CD4-positive, alpha-beta T cell (primary cell): Measurements from ENCODE around the gene PRPF19. TPM values are rescaled to one million over a fixed set of nuclear protein-coding genes. Genes with fewer than 3 reads are reported as not detected.
A peak's percentile ranks its signal among the peaks of the same experiment; 100 is the strongest.

Source experiments
- ATAC-seq: fragments of 200-7000 bp; cut with Tn5 transposase; one replicate; pipeline ENCODE4 v1.10.0; 2022; ENCODE audit warnings: mild to moderate bottlenecking; ENCODE audit not compliant: poor library complexity
- CTCF ChIA-PET: fragments of 350-600 bp; sonication (Branson Sonifier 250); formaldehyde crosslinking; loops from one replicate; lab custom pipeline; 2021; ENCODE audit warnings: antibody characterized with exemption, inconsistent platforms; lab: Charles Lee
- POLR2A ChIA-PET: fragments of 350-600 bp; sonication (Branson Sonifier 250); formaldehyde crosslinking; loops from one replicate; lab custom pipeline; 2021; ENCODE audit warnings: antibody characterized with exemption, inconsistent platforms; lab: Charles Lee
- DNase-seq, 14 experiments: peaks; one replicate each; pipeline ENCODE4 v3.0.0-alpha.2; 2013 to 2020; ENCODE audit warnings: mixed read lengths in 2 of 14
- H3K27ac ChIP-seq, 2 donors: one replicate each; pipeline versions ENCODE4 v1.5.1 to v1.7.0; 2013; ENCODE audit warnings: low read length in 2 of 2, low read depth in 1 of 2, mild to moderate bottlenecking in 1 of 2
- H3K27me3 ChIP-seq, 2 experiments: 1 replicate in 1 of 2; 2 replicates in 1 of 2; pipeline versions ENCODE4 v1.6.1 to v1.7.0; 2013; ENCODE audit warnings: low read length in 2 of 2, control low read depth in 1 of 2, mild to moderate bottlenecking in 1 of 2, moderate library complexity in 1 of 2; ENCODE audit not compliant: insufficient read depth in 2 of 2, control insufficient read depth in 1 of 2
- H3K36me3 ChIP-seq: one replicate; pipeline ENCODE4 v1.6.1; 2013; ENCODE audit warnings: low read length, control low read depth; ENCODE audit not compliant: insufficient read depth
- H3K4me1 ChIP-seq: one replicate; pipeline ENCODE4 v1.6.1; 2013; ENCODE audit warnings: low read length, control low read depth; ENCODE audit not compliant: insufficient read depth
- H3K4me3 ChIP-seq: one replicate; pipeline ENCODE4 v1.5.1; 2013; ENCODE audit warnings: mild to moderate bottlenecking, low read length, moderate library complexity
- H3K9me3 ChIP-seq, 2 experiments: 1 replicate in 1 of 2; 2 replicates in 1 of 2; pipeline versions ENCODE4 v1.6.1 to v1.7.0; 2013; ENCODE audit warnings: low read length in 2 of 2, mild to moderate bottlenecking in 2 of 2, control low read depth in 1 of 2, moderate library complexity in 1 of 2; ENCODE audit not compliant: control insufficient read depth in 1 of 2, insufficient read depth in 1 of 2
- H3K27ac Mint-ChIP-seq: one replicate; pipeline ENCODE4 v1.8.0; 2020; ENCODE audit warnings: mixed read lengths
- H3K27me3 Mint-ChIP-seq: one replicate; pipeline ENCODE4 v1.8.0; 2021; ENCODE audit warnings: mixed read lengths
- H3K36me3 Mint-ChIP-seq: one replicate; pipeline ENCODE4 v1.8.0; 2021; ENCODE audit warnings: low read depth, mixed read lengths
- H3K4me1 Mint-ChIP-seq: one replicate; pipeline ENCODE4 v1.8.0; 2021; ENCODE audit warnings: low read depth, mixed read lengths
- H3K4me3 Mint-ChIP-seq: one replicate; pipeline ENCODE4 v1.8.0; 2020; ENCODE audit warnings: mild to moderate bottlenecking, mixed read lengths
- H3K9me3 Mint-ChIP-seq: one replicate; pipeline ENCODE4 v1.8.0; 2020; ENCODE audit warnings: mixed read lengths
- CTCF ChIP-seq: fragments of 200-600 bp; IDR thresholded peaks from one replicate; pipeline ENCODE4 v1.8.0; 2022; ENCODE audit warnings: antibody characterized with exemption, mild to moderate bottlenecking
- intact Hi-C, 2 experiments: fragments of 100-400 bp; cut with DNase I in 1 of 2; cut with micrococcal nuclease in 1 of 2; formaldehyde crosslinking; loops; one replicate each; pipeline versions ENCODE4 v1.15.1 to v1.9.0; 2023 to 2025; cut with DNase I, micrococcal nuclease
- total RNA-seq, 174 experiments: library from RNA in 2 of 174; stranded (reverse) in 2 of 174; gene quantifications; one replicate each; pipeline ENCODE4 v1.2.3 and lab custom pipeline; 2021 to 2026

PRPF19 gene
- total RNA-seq, 2 experiments from 2014 or later = 63.2 to 67.3 TPM

GRCh38 chr11:60908803-60909202 lies 2.4 kb upstream of the PRPF19 start:
- no peaks in the 10 kb centered on the region for H3K27me3 ChIP-seq
- no peak overlapping the region for H3K27ac ChIP-seq
- Mint-ChIP-seq H3K36me3 (peaks cover 26% of the 10 kb centered on the region), H3K9me3 (no peaks in the 10 kb centered on the region), H3K4me1 (peaks cover 64% of the 10 kb centered on the region), H3K27ac (peak overlapping the region; percentile 4), H3K4me3 (no peak overlapping the region), H3K27me3 (no peaks in the 10 kb centered on the region)
- no peak overlapping the region for H3K4me3 ChIP-seq
- intact Hi-C loops = loop anchor here (5.0 to 10.0 kb wide), 5 partner anchors 67 to 1206 kb away; partner anchors contain the start of genes CCDC86 (in 1 of the 2), CYB561A3 (in 1 of the 2), FTH1 (in 1 of the 2) and SYT7 (in 1 of the 2)
- ATAC-seq = no peak
- H3K4me1 ChIP-seq = peaks cover 59% of the 10 kb centered on the region
- H3K36me3 ChIP-seq = peaks cover 3% of the 10 kb centered on the region
- ChIA-PET POLR2A (no interaction called here), CTCF (interaction anchor here (1.0 to 1.6 kb wide), 2 partner anchors 9 to 61 kb away, joined by 3 to 4 read pairs; no protein-coding TSS in a partner anchor)
- no peak for TF ChIP-seq CTCF
- H3K9me3 ChIP-seq = no peaks in the 10 kb centered on the region
- DNase-seq = no peak

DNA sequence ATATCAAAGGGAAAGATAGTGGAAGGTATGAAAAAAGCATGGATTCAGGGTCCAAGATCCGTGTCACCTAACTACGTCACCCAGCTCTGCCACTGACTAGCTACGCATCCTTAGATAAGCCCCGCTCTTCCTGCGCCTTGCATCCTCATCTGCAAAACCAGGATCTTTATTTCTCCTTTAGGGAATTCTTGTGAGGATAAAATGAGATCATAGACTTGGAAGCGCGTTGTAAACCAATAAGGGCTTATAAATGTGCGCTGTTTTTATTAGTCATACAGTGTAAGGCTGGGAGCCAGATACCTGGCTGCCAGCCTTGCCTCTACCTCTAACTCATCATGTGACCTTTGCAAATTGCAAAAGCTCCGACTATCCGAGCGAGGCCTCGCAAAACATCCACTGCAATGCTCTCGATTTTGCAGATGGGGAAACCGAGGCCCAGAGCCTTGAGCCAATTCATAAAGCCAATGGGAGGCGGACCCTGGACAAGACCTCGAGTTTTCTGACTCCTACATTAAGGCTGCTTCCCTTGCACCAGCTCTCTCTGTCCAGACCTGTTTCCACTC lies 753 bp downstream of the PRPF19 start:
- Histone ChIP-seq H3K4me1 (peaks cover 39% of the 10 kb centered on the region), H3K27me3 (no peaks in the 10 kb centered on the region), H3K4me3 (peak overlapping the region; percentile 66), H3K27ac (peak overlapping the region; percentile 42 to 85), H3K9me3 (no peaks in the 10 kb centered on the region), H3K36me3 (peaks cover 34% of the 10 kb centered on the region)
- intact Hi-C loops = loop anchor here (1.0 to 10.0 kb wide), 9 partner anchors 9 to 1209 kb away; partner anchors contain the start of genes CCDC86 (in 2 of the 2), TMEM109 (in 2 of the 2), CYB561A3 (in 1 of the 2) and FTH1 (in 1 of the 2)
- DNase-seq = peak in 5 of 14 experiments; percentile 25 to 58 (median 47)
- POLR2A ChIA-PET = interaction anchor here (1.0 to 3.6 kb wide), 8 partner anchors 8 to 206 kb away, joined by 3 to 43 read pairs (median 4); partner anchors contain the start of gene TMEM109
- Mint-ChIP-seq H3K27ac (peak overlapping the region; percentile 96), H3K4me3 (peak overlapping the region; percentile 93), H3K27me3 (no peaks in the 10 kb centered on the region), H3K36me3 (peaks cover 56% of the 10 kb centered on the region), H3K9me3 (no peaks in the 10 kb centered on the region), H3K4me1 (peaks cover 51% of the 10 kb centered on the region)
- TF ChIP-seq CTCF = no peak
- CTCF ChIA-PET = interaction anchor here (1.1 to 3.2 kb wide), 5 partner anchors 10 to 480 kb away, joined by 3 to 30 read pairs (median 3); partner anchors contain the start of gene CD6
- peak; percentile 13 for ATAC-seq

DNA sequence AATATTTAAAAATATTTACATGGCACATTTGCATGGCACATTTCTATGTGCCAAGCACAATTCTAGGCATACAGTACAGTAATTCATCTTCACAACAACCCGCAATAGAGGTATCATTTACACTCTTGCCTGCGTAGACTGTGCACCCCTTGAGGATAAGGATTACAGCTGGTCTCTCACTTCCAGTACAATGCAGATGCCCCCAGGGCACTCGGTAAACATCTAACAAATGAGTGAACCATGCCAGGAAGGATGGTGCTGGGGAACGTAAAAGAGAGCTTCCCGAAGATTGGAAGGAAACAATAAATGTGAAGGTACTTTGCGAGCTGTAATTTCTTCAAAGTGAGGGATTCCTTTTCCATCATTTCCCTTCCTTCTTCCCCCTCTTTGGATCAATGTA lies 1.3 kb downstream of the PRPF19 start:
- no peaks in the 10 kb centered on the region for H3K27me3 Mint-ChIP-seq
- no peak for ATAC-seq
- no peaks in the 10 kb centered on the region for H3K27me3 ChIP-seq
- intact Hi-C loops = loop anchor here (2.0 to 10.0 kb wide), 6 partner anchors 62 to 1210 kb away; partner anchors contain the start of genes CCDC86 (in 2 of the 2), CYB561A3 (in 1 of the 2), FTH1 (in 1 of the 2) and SYT7 (in 1 of the 2)
- peak overlapping the region; percentile 6 to 85 for H3K27ac ChIP-seq
- peaks cover 62% of the 10 kb centered on the region for H3K36me3 Mint-ChIP-seq
- peak overlapping the region; percentile 96 for H3K27ac Mint-ChIP-seq
- peaks cover 50% of the 10 kb centered on the region for H3K4me1 Mint-ChIP-seq
- no peak for DNase-seq
- POLR2A ChIA-PET = interaction anchor here (1.2 to 3.6 kb wide), 7 partner anchors 10 to 206 kb away, joined by 3 to 43 read pairs (median 4); partner anchors contain the start of genes TMEM109 and TMEM132A
- TF ChIP-seq CTCF = no peak
- peak overlapping the region; percentile 93 for H3K4me3 Mint-ChIP-seq
- H3K36me3 ChIP-seq = peaks cover 40% of the 10 kb centered on the region
- H3K9me3 Mint-ChIP-seq = no peaks in the 10 kb centered on the region
- peak overlapping the region; percentile 66 for H3K4me3 ChIP-seq
- H3K9me3 ChIP-seq = no peaks in the 10 kb centered on the region
- CTCF ChIA-PET = interaction anchor here (1.3 to 3.2 kb wide), 4 partner anchors 10 to 481 kb away, joined by 3 to 30 read pairs (median 8); partner anchors contain the start of gene CD6
- peaks cover 34% of the 10 kb centered on the region for H3K4me1 ChIP-seq
